Stomach (tissue), 4 donors: ENCODE data around the gene PRKCZ.

Experiments used
- CTCF ChIP-seq, 7 experiments: fragments of 450-650 bp in 4 of 7; fragments of 200-600 bp in 3 of 7; sonication (generic) in 3 of 7; IDR thresholded peaks; one replicate each; pipeline ENCODE4 v1.5.1; 2016 to 2019; ENCODE audit warnings: antibody characterized with exemption in 7 of 7, control low read depth in 2 of 7, mild to moderate bottlenecking in 1 of 7
- EP300 ChIP-seq: sonication (generic); formaldehyde crosslinking; IDR thresholded peaks from one replicate; pipeline ENCODE4 v1.6.1; 2017; ENCODE audit warnings: antibody characterized with exemption
- POLR2AphosphoS5 ChIP-seq, 3 donors: sonication (generic); formaldehyde crosslinking; IDR thresholded peaks; one replicate each; pipeline ENCODE4 v1.6.1; 2016; ENCODE audit warnings: antibody characterized with exemption in 3 of 3

- no peak for TF ChIP-seq CTCF (IDR thresholded peaks at IDR 0.05)
- no peak for TF ChIP-seq EP300
- TF ChIP-seq POLR2AphosphoS5 (IDR thresholded peaks at IDR 0.05) = no peak
Observed at GRCh38 chr1:2200308-2200943, 150.2 kb downstream of the PRKCZ start.
